IMR-90 (cell line): ENCODE data around the gene CATSPER3. TPM values are rescaled to one million over a fixed set of nuclear protein-coding genes. Genes with fewer than 3 reads are reported as not detected.

Experiments
- ATAC-seq: fragments of 200-7000 bp; cut with Tn5 transposase; 2 replicates; pipeline ENCODE4 v1.9.1; 2020; ENCODE audit warnings: low read depth, mild to moderate bottlenecking, moderate library complexity
- BruUV-seq: library from RNA; stranded (reverse); fragments of 400-500 nt; replicated peaks from 2 replicates; lab custom pipeline; 2021; lab: Mats Ljungman, UMichigan
- CTCF ChIA-PET: fragments of 300-600 bp; formaldehyde crosslinking; extraction: SDS; loops from one replicate; lab custom pipeline; 2021; ENCODE audit warnings: antibody characterized with exemption; lab: Yijun Ruan, JAX
- POLR2A ChIA-PET: fragments of 300-600 bp; sonication (Branson Sonifier 250); formaldehyde crosslinking; loops from one replicate; lab custom pipeline; 2022; ENCODE audit warnings: antibody characterized with exemption; ENCODE audit not compliant: unreplicated experiment; lab: Charles Lee
- DNase-seq: peaks from one replicate; pipeline ENCODE4 v3.0.0; 2013
- H2AFZ ChIP-seq: replicated peaks from 2 replicates; pipeline ENCODE3; 2013; ENCODE audit warnings: low read length, mild to moderate bottlenecking; ENCODE audit not compliant: poor library complexity
- H2AK5ac ChIP-seq: 2 replicates; pipeline ENCODE4 v1.6.1; 2013; ENCODE audit warnings: low read depth, low read length, inconsistent platforms
- H2AK9ac ChIP-seq: replicated peaks from 2 replicates; pipeline ENCODE3; 2013; ENCODE audit warnings: mild to moderate bottlenecking, low read depth, low read length, moderate library complexity; ENCODE audit not compliant: poor library complexity
- H2BK120ac ChIP-seq: 2 replicates; pipeline ENCODE4 v1.6.1; 2013; ENCODE audit warnings: low read depth, low read length, inconsistent platforms
- H2BK15ac ChIP-seq: 3 replicates; pipeline ENCODE4 v1.6.1; 2013; ENCODE audit warnings: low read depth, low read length, inconsistent platforms
- H2BK20ac ChIP-seq: 2 replicates; pipeline ENCODE4 v1.6.1; 2013; ENCODE audit warnings: low read depth, mild to moderate bottlenecking, inconsistent platforms, low read length, moderate library complexity
- H2BK5ac ChIP-seq: 2 replicates; pipeline ENCODE4 v1.6.1; 2013; ENCODE audit warnings: mild to moderate bottlenecking, low read depth, low read length, inconsistent platforms; ENCODE audit not compliant: poor library complexity, severe bottlenecking
- H3K14ac ChIP-seq: replicated peaks from 2 replicates; pipeline ENCODE4 v1.6.1; 2013; ENCODE audit warnings: low read depth, low read length, inconsistent platforms
- H3K18ac ChIP-seq: 2 replicates; pipeline ENCODE4 v1.6.1; 2013; ENCODE audit warnings: low read depth, low read length, control low read depth
- H3K23ac ChIP-seq: 2 replicates; pipeline ENCODE4 v1.6.1; 2013; ENCODE audit warnings: low read depth, low read length, inconsistent platforms
- H3K27ac ChIP-seq: 2 replicates; pipeline ENCODE4 v1.5.1; 2013; ENCODE audit warnings: mild to moderate bottlenecking, control low read depth, low read length; ENCODE audit not compliant: insufficient read depth
- H3K27me3 ChIP-seq: 2 replicates; pipeline ENCODE4 v1.6.1; 2013; ENCODE audit warnings: low read length; ENCODE audit not compliant: control insufficient read depth, insufficient read depth
- H3K36me3 ChIP-seq: 2 replicates; pipeline ENCODE4 v1.6.1; 2013; ENCODE audit warnings: low read length, mixed read lengths; ENCODE audit not compliant: control insufficient read depth, insufficient read depth
- H3K4ac ChIP-seq: 2 replicates; pipeline ENCODE4 v1.6.1; 2013; ENCODE audit warnings: low read depth, low read length, inconsistent platforms
- H3K4me1 ChIP-seq: 2 replicates; pipeline ENCODE4 v1.6.1; 2013; ENCODE audit warnings: low read length, mixed read lengths; ENCODE audit not compliant: control insufficient read depth, insufficient read depth
- H3K4me2 ChIP-seq: 2 replicates; pipeline ENCODE4 v1.6.1; 2013; ENCODE audit warnings: low read depth, mild to moderate bottlenecking, control low read depth, low read length, moderate library complexity
- H3K4me3 ChIP-seq: 2 replicates; pipeline ENCODE4 v1.5.1; 2013; ENCODE audit warnings: low read depth, mild to moderate bottlenecking, control low read depth, low read length, moderate library complexity; ENCODE audit not compliant: insufficient read depth
- H3K56ac ChIP-seq: 2 replicates; pipeline ENCODE4 v1.6.1; 2013; ENCODE audit warnings: low read length, inconsistent platforms; ENCODE audit not compliant: insufficient read depth; ENCODE audit errors: extremely low read depth
- H3K79me1 ChIP-seq, 2 experiments: 2 replicates each; pipeline ENCODE4 v1.6.1; 2013; ENCODE audit warnings: low read length in 2 of 2, inconsistent platforms in 1 of 2, low read depth in 1 of 2
- H3K9ac ChIP-seq: 2 replicates; pipeline ENCODE4 v1.6.1; 2013; ENCODE audit warnings: low read depth, low read length, control low read depth
- H3K9me1 ChIP-seq: 2 replicates; pipeline ENCODE4 v1.6.1; 2013; ENCODE audit warnings: low read length, inconsistent platforms; ENCODE audit not compliant: insufficient read depth
- H3K9me3 ChIP-seq: 2 replicates; pipeline ENCODE4 v1.6.1; 2013; ENCODE audit warnings: low read length; ENCODE audit not compliant: control insufficient read depth, insufficient read depth
- H4K20me1 ChIP-seq: 2 replicates; pipeline ENCODE4 v1.6.1; 2013; ENCODE audit warnings: low read length, inconsistent platforms; ENCODE audit not compliant: insufficient read depth
- H4K5ac ChIP-seq: 2 replicates; pipeline ENCODE4 v1.6.1; 2013; ENCODE audit warnings: mild to moderate bottlenecking, low read depth, low read length, control low read depth
- H4K8ac ChIP-seq, 2 experiments: 2 replicates each; pipeline ENCODE4 v1.6.1; 2013; ENCODE audit warnings: low read depth in 2 of 2, low read length in 2 of 2, control low read depth in 1 of 2, inconsistent platforms in 1 of 2
- H4K91ac ChIP-seq: 2 replicates; pipeline ENCODE4 v1.6.1; 2013; ENCODE audit warnings: low read depth, low read length, inconsistent platforms; ENCODE audit not compliant: insufficient read depth
- BHLHE40 ChIP-seq: fragments of 150-350 bp; IDR thresholded peaks from 2 replicates; pipeline ENCODE4 v1.6.1; 2016; ENCODE audit warnings: mild to moderate bottlenecking, low read depth, low read length
- CEBPB ChIP-seq: IDR thresholded peaks from 2 replicates; pipeline ENCODE4 v1.6.1; 2012; ENCODE audit warnings: low read depth, low read length, improper control_type of control experiment
- CHD1 ChIP-seq: IDR thresholded peaks from 2 replicates; pipeline ENCODE4 v1.6.1; 2012; ENCODE audit warnings: low read depth, low read length, improper control_type of control experiment
- CTCF ChIP-seq: conservative IDR thresholded peaks from 2 replicates; pipeline ENCODE4 v1.5.1; 2012; ENCODE audit warnings: mild to moderate bottlenecking, low read depth, low read length, improper control_type of control experiment
- ELK1 ChIP-seq: fragments of 150-350 bp; IDR thresholded peaks from 2 replicates; pipeline ENCODE4 v1.6.1; 2016; ENCODE audit warnings: low read depth, mild to moderate bottlenecking, low read length, moderate library complexity, borderline replicate concordance
- FOS ChIP-seq: fragments of 150-350 bp; IDR thresholded peaks from 2 replicates; pipeline ENCODE4 v1.6.1; 2016; ENCODE audit warnings: low read depth, low read length
- MAFK ChIP-seq: IDR thresholded peaks from 2 replicates; pipeline ENCODE4 v1.6.1; 2012; ENCODE audit warnings: low read depth, low read length, improper control_type of control experiment
- MAZ ChIP-seq: IDR thresholded peaks from 2 replicates; pipeline ENCODE4 v1.6.1; 2012; ENCODE audit warnings: low read depth, mild to moderate bottlenecking, low read length, improper control_type of control experiment, moderate library complexity, borderline replicate concordance
- MXI1 ChIP-seq: IDR thresholded peaks from 2 replicates; pipeline ENCODE4 v1.6.1; 2012; ENCODE audit warnings: low read depth, mild to moderate bottlenecking, low read length, moderate library complexity, borderline replicate concordance
- NFE2L2 ChIP-seq: fragments of 150-350 bp; IDR thresholded peaks from 2 replicates; pipeline ENCODE4 v1.6.1; 2016; ENCODE audit warnings: low read depth, mild to moderate bottlenecking, low read length
- POLR2A ChIP-seq: IDR thresholded peaks from 2 replicates; pipeline ENCODE4 v1.6.1; 2012; ENCODE audit warnings: mild to moderate bottlenecking, low read depth, low read length
- RAD21 ChIP-seq: IDR thresholded peaks from 2 replicates; pipeline ENCODE4 v1.6.1; 2012; ENCODE audit warnings: low read length, improper control_type of control experiment
- RCOR1 ChIP-seq: IDR thresholded peaks from 2 replicates; pipeline ENCODE4 v1.6.1; 2012; ENCODE audit warnings: mild to moderate bottlenecking, low read length, improper control_type of control experiment; ENCODE audit not compliant: insufficient replicate concordance
- RFX5 ChIP-seq: IDR thresholded peaks from 2 replicates; pipeline ENCODE4 v1.8.0; 2012; ENCODE audit warnings: low read depth, mild to moderate bottlenecking, low read length, moderate library complexity
- SMC3 ChIP-seq: fragments of 150-350 bp; IDR thresholded peaks from 2 replicates; pipeline ENCODE4 v1.6.1; 2016; ENCODE audit warnings: low read depth, mild to moderate bottlenecking, antibody characterized with exemption, low read length, moderate library complexity
- USF2 ChIP-seq: fragments of 150-350 bp; IDR thresholded peaks from 2 replicates; pipeline ENCODE4 v1.6.1; 2017; ENCODE audit warnings: mild to moderate bottlenecking, antibody characterized with exemption, low read length, low read depth
- WGBS, 2 experiments: methylation state at CpG; one replicate each; pipeline versions ENCODE4 v1.1.5 to v1.1.7; 2013; ENCODE audit warnings: missing lambda C conversion rate in 2 of 2; ENCODE audit not compliant: insufficient read length in 1 of 2; ENCODE audit errors: extremely low coverage in 2 of 2; 5-methylcytosine and 5-hydroxymethylcytosine counted together
- dilution Hi-C: fragments of 300-500 bp; cut with HindIII; formaldehyde crosslinking; loops from one replicate; pipeline ENCODE4 v1.14.3; 2018; ENCODE audit warnings: low sequenced_read_pairs; ENCODE audit not compliant: unreplicated experiment
- in situ Hi-C: fragments of 300-500 bp; cut with MboI; formaldehyde crosslinking; loops from 3 replicates; pipeline ENCODE4 v1.14.3; 2019; ENCODE audit warnings: low sequenced_read_pairs, inconsistent platforms, mixed read lengths
- intact Hi-C: fragments of 100-400 bp; cut with micrococcal nuclease; formaldehyde crosslinking; loops from 2 replicates; pipeline ENCODE4 v1.10.0; 2022
- polyA plus RNA-seq, 3 experiments: library from polyadenylated mRNA; depleted of rRNA; stranded (reverse); fragments of >200 nt; gene quantifications; 2 replicates each; pipeline ENCODE4 v1.2.3, GENCODE V29; 2012; ENCODE audit warnings: low replicate concordance in 1 of 3
- total RNA-seq: library from RNA; depleted of rRNA; stranded (reverse); fragments of >200 nt; gene quantifications from 2 replicates; pipeline ENCODE4 v1.2.3, GENCODE V29; 2012

Gene CATSPER3
- total and polyA plus RNA-seq, 2 of the 4 experiments (the other 2 are of a cell fraction), result under 0.01 to 0.12 TPM

GRCh38 chr5:134920848-134921575 lies 46.7 kb upstream of the CATSPER3 start:
- no peak overlapping the region for H3K23ac ChIP-seq
- H2BK15ac ChIP-seq, result no peak overlapping the region
- H3K4me3 ChIP-seq, result no peak overlapping the region
- H3K56ac ChIP-seq, result no peak overlapping the region
- ChIA-PET CTCF (no interaction called here), POLR2A (no interaction called here)
- no peak overlapping the region for H3K4ac ChIP-seq
- no peaks in the 10 kb centered on the region for H3K27me3 ChIP-seq
- H3K4me1 ChIP-seq, result peaks cover 2% of the 10 kb centered on the region; the same call in 1 of the 2 replicates
- H3K9me1 ChIP-seq, result peaks cover 3% of the 10 kb centered on the region; the same call in 1 of the 2 replicates
- H2BK20ac ChIP-seq, result no peak overlapping the region
- H2AFZ ChIP-seq, result no peak overlapping the region
- in situ Hi-C loops, result no loop called here
- dilution Hi-C loops, result no loop called here
- intact Hi-C loops, result no loop called here
- H3K9ac ChIP-seq, result no peak overlapping the region
- H2BK120ac ChIP-seq, result no peak overlapping the region
- H3K9me3 ChIP-seq, result no peaks in the 10 kb centered on the region
- no peak overlapping the region for H3K18ac ChIP-seq
- H3K79me1 ChIP-seq, result peaks cover 3 to 4% of the 10 kb centered on the region in 2 experiments; a peak in 2 of 4 replicates
- no peak overlapping the region for H4K5ac ChIP-seq
- peaks cover 5% of the 10 kb centered on the region for H3K36me3 ChIP-seq
- TF ChIP-seq MXI1 (no peak), RAD21 (no peak), CTCF (no peak), ELK1 (no peak), CHD1 (no peak), SMC3 (no peak), CEBPB (no peak), MAZ (no peak), BHLHE40 (no peak), USF2 (no peak), POLR2A (no peak), MAFK (no peak), NFE2L2 (no peak), FOS (no peak), RCOR1 (no peak), RFX5 (no peak)
- H4K20me1 ChIP-seq, result no peaks in the 10 kb centered on the region
- H4K91ac ChIP-seq, result no peak overlapping the region
- ATAC-seq (no peak), DNase-seq (no peak)
- BruUV-seq, result no TSS peak
- no peak overlapping the region for H3K14ac ChIP-seq
- H2BK5ac ChIP-seq, result no peak overlapping the region
- WGBS, 2 experiments, result 40% methylated on average over 1 of the region's 9 CpGs; no CpG with 5 or more reads in 1 of the 2 experiments
- no peak overlapping the region for H4K8ac ChIP-seq
- H3K4me2 ChIP-seq, result no peak overlapping the region
- H2AK5ac ChIP-seq, result no peak overlapping the region
- H3K27ac ChIP-seq, result no peak overlapping the region
- no peak overlapping the region for H2AK9ac ChIP-seq
